Measurements from ENCODE around the gene RAB37. TPM values are rescaled to one million over a fixed set of nuclear protein-coding genes. Genes with fewer than 3 reads are reported as not detected.
A peak's percentile ranks its signal among the peaks of the same experiment; 100 is the strongest.

Gene RAB37
- total and polyA plus RNA-seq, 9 of the 15 experiments (the other 6 are each of a cell fraction or from before 2014, with no cell fraction given) = 0.03 to 0.27 (median 0.11) TPM; not detected in 4

DNA sequence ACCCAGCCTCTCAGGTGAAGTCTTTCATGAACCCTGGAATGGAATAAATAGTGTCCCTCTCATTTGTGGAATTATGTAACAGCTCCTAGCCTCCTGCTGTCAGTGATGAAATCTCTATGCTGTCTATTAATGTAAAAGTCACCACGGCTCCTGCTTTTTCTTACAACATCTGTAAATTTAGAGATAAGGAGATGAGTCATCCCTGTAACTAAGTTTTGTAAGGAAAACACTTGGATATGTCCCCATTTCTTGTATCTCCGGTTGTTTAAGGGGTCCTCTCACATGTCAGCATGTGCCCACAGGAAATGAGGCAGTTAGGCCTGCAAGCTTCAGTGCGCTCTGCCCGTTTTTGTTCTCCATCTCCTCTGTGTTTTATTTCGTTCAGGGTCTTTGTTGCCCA lies 41.9 kb downstream of the RAB37 start (continued):
- TF ChIP-seq, protein P1, sequence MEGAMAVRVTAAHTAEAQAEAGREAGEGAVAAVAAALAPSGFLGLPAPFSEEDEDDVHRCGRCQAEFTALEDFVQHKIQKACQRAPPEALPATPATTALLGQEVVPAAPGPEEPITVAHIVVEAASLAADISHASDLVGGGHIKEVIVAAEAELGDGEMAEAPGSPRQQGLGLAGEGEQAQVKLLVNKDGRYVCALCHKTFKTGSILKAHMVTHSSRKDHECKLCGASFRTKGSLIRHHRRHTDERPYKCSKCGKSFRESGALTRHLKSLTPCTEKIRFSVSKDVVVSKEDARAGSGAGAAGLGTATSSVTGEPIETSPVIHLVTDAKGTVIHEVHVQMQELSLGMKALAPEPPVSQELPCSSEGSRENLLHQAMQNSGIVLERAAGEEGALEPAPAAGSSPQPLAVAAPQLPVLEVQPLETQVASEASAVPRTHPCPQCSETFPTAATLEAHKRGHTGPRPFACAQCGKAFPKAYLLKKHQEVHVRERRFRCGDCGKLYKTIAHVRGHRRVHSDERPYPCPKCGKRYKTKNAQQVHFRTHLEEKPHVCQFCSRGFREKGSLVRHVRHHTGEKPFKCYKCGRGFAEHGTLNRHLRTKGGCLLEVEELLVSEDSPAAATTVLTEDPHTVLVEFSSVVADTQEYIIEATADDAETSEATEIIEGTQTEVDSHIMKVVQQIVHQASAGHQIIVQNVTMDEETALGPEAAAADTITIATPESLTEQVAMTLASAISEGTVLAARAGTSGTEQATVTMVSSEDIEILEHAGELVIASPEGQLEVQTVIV (CRISPR knock-in tag; IDR thresholded peaks at IDR 0.05; ENCODE audit: borderline replicate concordance) = no peak
- TF ChIP-seq ZNF75A (CRISPR knock-in tag; IDR thresholded peaks at IDR 0.05) = no peak
- no peak for TF ChIP-seq KLF10 (CRISPR knock-in tag; IDR thresholded peaks at IDR 0.05)
- TF ChIP-seq, protein P2, sequence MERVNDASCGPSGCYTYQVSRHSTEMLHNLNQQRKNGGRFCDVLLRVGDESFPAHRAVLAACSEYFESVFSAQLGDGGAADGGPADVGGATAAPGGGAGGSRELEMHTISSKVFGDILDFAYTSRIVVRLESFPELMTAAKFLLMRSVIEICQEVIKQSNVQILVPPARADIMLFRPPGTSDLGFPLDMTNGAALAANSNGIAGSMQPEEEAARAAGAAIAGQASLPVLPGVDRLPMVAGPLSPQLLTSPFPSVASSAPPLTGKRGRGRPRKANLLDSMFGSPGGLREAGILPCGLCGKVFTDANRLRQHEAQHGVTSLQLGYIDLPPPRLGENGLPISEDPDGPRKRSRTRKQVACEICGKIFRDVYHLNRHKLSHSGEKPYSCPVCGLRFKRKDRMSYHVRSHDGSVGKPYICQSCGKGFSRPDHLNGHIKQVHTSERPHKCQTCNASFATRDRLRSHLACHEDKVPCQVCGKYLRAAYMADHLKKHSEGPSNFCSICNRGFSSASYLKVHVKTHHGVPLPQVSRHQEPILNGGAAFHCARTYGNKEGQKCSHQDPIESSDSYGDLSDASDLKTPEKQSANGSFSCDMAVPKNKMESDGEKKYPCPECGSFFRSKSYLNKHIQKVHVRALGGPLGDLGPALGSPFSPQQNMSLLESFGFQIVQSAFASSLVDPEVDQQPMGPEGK (CRISPR knock-in tag; IDR thresholded peaks at IDR 0.05; ENCODE audit: borderline replicate concordance) = no peak
- TF ChIP-seq KLF1 (tag; IDR thresholded peaks at IDR 0.05) = no peak
- no peak for TF ChIP-seq HNRNPLL (IDR thresholded peaks at IDR 0.05; ENCODE audit: low read depth, low read length, poor library complexity, severe bottlenecking)
- TF ChIP-seq, protein P3, sequence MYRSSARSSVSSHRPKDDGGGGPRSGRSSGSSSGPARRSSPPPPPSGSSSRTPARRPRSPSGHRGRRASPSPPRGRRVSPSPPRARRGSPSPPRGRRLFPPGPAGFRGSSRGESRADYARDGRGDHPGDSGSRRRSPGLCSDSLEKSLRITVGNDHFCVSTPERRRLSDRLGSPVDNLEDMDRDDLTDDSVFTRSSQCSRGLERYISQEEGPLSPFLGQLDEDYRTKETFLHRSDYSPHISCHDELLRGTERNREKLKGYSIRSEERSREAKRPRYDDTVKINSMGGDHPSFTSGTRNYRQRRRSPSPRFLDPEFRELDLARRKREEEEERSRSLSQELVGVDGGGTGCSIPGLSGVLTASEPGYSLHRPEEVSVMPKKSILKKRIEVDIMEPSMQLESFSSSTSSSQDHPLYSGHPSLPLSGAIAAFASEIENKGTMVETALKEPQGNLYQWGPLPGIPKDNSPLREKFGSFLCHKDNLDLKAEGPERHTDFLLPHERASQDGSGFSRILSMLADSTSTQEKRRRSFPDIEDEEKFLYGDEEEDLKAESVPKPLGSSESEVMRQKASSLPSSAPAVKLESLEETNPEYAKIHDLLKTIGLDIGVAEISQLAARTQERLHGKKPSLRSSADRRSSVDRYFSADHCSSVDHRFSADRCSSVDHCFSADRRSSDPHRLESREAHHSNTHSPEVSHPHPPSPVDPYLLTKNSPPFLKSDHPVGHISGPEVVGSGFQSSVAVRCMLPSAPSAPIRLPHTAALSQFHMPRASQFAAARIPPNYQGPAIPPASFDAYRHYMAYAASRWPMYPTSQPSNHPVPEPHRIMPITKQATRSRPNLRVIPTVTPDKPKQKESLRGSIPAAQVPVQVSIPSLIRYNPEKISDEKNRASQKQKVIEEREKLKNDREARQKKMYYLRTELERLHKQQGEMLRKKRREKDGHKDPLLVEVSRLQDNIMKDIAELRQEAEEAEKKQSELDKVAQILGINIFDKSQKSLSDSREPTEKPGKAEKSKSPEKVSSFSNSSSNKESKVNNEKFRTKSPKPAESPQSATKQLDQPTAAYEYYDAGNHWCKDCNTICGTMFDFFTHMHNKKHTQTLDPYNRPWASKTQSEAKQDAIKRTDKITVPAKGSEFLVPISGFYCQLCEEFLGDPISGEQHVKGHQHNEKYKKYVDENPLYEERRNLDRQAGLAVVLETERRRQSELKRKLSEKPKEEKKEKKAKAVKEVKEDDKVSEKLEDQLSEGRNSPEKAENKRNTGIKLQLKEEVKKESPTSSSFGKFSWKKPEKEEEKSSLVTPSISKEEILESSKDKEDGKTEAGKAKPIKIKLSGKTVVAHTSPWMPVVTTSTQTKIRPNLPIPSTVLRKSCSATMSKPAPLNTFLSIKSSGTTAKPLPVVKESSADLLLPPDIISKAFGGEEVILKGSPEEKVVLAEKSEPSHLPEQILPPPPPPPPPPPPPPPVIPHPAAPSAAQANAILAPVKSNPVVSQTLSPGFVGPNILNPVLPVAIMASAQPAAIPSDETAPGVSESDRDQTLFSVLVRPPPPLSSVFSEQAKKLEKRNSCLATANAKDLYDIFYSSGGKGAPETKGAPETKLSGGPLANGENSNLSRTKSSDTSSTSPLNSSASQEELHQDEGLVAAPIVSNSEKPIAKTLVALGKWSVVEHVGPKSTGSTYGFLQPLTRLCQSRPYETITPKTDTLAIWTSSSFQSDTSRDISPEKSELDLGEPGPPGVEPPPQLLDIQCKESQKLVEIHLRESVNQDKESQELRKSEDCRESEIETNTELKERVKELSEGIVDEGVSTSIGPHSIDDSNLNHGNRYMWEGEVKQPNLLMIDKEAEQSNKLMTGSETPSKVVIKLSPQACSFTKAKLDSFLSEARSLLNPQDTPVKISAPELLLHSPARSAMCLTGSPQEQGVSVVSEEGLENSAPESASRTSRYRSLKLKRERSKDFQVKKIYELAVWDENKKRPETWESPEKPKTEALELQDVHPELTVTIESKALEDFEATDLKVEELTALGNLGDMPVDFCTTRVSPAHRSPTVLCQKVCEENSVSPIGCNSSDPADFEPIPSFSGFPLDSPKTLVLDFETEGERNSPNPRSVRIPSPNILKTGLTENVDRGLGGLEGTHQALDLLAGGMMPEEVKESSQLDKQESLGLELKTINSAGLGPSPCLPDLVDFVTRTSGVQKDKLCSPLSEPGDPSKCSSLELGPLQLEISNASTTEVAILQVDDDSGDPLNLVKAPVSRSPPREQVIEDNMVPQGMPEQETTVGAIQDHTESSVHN (IDR thresholded peaks at IDR 0.05; ENCODE audit: borderline replicate concordance in 1 of 2, low read depth in 1 of 2) = peak in 1 of 2 experiments; percentile 84; a peak in 2 of 4 replicates
- TF ChIP-seq, protein P4, sequence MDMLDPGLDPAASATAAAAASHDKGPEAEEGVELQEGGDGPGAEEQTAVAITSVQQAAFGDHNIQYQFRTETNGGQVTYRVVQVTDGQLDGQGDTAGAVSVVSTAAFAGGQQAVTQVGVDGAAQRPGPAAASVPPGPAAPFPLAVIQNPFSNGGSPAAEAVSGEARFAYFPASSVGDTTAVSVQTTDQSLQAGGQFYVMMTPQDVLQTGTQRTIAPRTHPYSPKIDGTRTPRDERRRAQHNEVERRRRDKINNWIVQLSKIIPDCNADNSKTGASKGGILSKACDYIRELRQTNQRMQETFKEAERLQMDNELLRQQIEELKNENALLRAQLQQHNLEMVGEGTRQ (CRISPR knock-in tag; IDR thresholded peaks at IDR 0.05) = no peak
- TF ChIP-seq, protein P5, sequence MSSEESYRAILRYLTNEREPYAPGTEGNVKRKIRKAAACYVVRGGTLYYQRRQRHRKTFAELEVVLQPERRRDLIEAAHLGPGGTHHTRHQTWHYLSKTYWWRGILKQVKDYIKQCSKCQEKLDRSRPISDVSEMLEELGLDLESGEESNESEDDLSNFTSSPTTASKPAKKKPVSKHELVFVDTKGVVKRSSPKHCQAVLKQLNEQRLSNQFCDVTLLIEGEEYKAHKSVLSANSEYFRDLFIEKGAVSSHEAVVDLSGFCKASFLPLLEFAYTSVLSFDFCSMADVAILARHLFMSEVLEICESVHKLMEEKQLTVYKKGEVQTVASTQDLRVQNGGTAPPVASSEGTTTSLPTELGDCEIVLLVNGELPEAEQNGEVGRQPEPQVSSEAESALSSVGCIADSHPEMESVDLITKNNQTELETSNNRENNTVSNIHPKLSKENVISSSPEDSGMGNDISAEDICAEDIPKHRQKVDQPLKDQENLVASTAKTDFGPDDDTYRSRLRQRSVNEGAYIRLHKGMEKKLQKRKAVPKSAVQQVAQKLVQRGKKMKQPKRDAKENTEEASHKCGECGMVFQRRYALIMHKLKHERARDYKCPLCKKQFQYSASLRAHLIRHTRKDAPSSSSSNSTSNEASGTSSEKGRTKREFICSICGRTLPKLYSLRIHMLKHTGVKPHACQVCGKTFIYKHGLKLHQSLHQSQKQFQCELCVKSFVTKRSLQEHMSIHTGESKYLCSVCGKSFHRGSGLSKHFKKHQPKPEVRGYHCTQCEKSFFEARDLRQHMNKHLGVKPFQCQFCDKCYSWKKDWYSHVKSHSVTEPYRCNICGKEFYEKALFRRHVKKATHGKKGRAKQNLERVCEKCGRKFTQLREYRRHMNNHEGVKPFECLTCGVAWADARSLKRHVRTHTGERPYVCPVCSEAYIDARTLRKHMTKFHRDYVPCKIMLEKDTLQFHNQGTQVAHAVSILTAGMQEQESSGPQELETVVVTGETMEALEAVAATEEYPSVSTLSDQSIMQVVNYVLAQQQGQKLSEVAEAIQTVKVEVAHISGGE (CRISPR knock-in tag; IDR thresholded peaks at IDR 0.05) = no peak

Measured in K562 (cell line).